NK-92 (cell line): ENCODE measurements around the gene CHMP4A.

Experiments
- DNase-seq: peaks from one replicate; lab custom pipeline; 2025; ENCODE audit not compliant: unreplicated experiment; lab: John Stamatoyannopoulos, UW

Gene CHMP4A

GRCh38 chr14:24179961-24180796 lies 33.1 kb downstream of the CHMP4A start:
- no peak for DNase-seq

- no peak for DNase-seq
Measured at GRCh38 chr14:24179294-24179960, 33.9 kb downstream of the CHMP4A start.

- DNase-seq = no peak
Measured at GRCh38 chr14:24178399-24179178, 34.7 kb downstream of the CHMP4A start.

GRCh38 chr14:24177891-24178290 lies 35.4 kb downstream of the CHMP4A start:
- no peak for DNase-seq

GRCh38 chr14:24177041-24177825 lies 36.1 kb downstream of the CHMP4A start:
- no peak for DNase-seq

- no peak for DNase-seq
Measured at GRCh38 chr14:24176599-24176998, 36.7 kb downstream of the CHMP4A start.

GRCh38 chr14:24172871-24173281 lies 40.4 kb downstream of the CHMP4A start:
- DNase-seq = no peak

GRCh38 chr14:24172261-24172860 lies 40.9 kb downstream of the CHMP4A start:
- no peak for DNase-seq

- peak; percentile 34 for DNase-seq
Measured at GRCh38 chr14:24171422-24172260, 41.6 kb downstream of the CHMP4A start, which contains the start of gene REC8. TSS of gene REC8 (plus strand) at chr14:24172080. CDS start at chr14:24172553, 473 bp downstream.

- no peak for DNase-seq
Measured at GRCh38 chr14:24167469-24168114, 45.7 kb downstream of the CHMP4A start.

GRCh38 chr14:24165785-24166184 lies 47.5 kb downstream of the CHMP4A start:
- no peak for DNase-seq

- no peak for DNase-seq
Measured at GRCh38 chr14:24164518-24164991, 48.7 kb downstream of the CHMP4A start.

- DNase-seq = no peak
Measured at GRCh38 chr14:24162093-24162492, 51.2 kb downstream of the CHMP4A start.

GRCh38 chr14:24160850-24161804 lies 52.2 kb downstream of the CHMP4A start, which contains the start of gene IRF9:
TSS of gene IRF9 (plus strand) at chr14:24161265. CDS start at chr14:24162145, 880 bp downstream.
- peak; percentile 89 for DNase-seq

GRCh38 chr14:24160499-24160849 lies 52.8 kb downstream of the CHMP4A start:
- DNase-seq = no peak

- no peak for DNase-seq
Measured at GRCh38 chr14:24159777-24160498, 53.4 kb downstream of the CHMP4A start.
